Mesenteric fat pad (tissue), 1 donor: Measurements from ENCODE around the gene TMEM132D. TPM values are rescaled to one million over a fixed set of nuclear protein-coding genes. Genes with fewer than 3 reads are reported as not detected.

ENCODE experiments used
- DNase-seq: peaks from one replicate; pipeline ENCODE4 v3.0.0-alpha.2; 2020; ENCODE audit warnings: low spot score
- total RNA-seq: library from RNA; stranded (reverse); fragmentation: NEBNext Ultra II Directional; extraction: Animal tissue kit (Norgen Biotek cat#: 25700); gene quantifications from one replicate; pipeline ENCODE4 v1.2.1, GENCODE V29; 2021
- donor health status: DM: yes; HTN: yes; CAD: no.

TMEM132D gene
- total RNA-seq, 1 donor from 2014 or later: not detected

- no peak for DNase-seq
Measured at GRCh38 chr12:129372348-129372747, 531.5 kb downstream of the TMEM132D start.

- DNase-seq: no peak
Measured at GRCh38 chr12:129371268-129371667, 532.6 kb downstream of the TMEM132D start.

GRCh38 chr12:129366656-129367055 lies 537.2 kb downstream of the TMEM132D start:
- DNase-seq: no peak

GRCh38 chr12:129363041-129363440 lies 540.8 kb downstream of the TMEM132D start:
- no peak for DNase-seq

GRCh38 chr12:129357233-129357632 lies 546.6 kb downstream of the TMEM132D start:
- no peak for DNase-seq

- DNase-seq: no peak
Measured at GRCh38 chr12:129351481-129351880, 552.3 kb downstream of the TMEM132D start.

GRCh38 chr12:129339336-129339735 lies 564.5 kb downstream of the TMEM132D start:
- DNase-seq: no peak

- DNase-seq: no peak
Measured at GRCh38 chr12:129337413-129337812, 566.4 kb downstream of the TMEM132D start.

GRCh38 chr12:129335773-129336172 lies 568.1 kb downstream of the TMEM132D start:
- no peak for DNase-seq

GRCh38 chr12:129332286-129332685 lies 571.5 kb downstream of the TMEM132D start:
- no peak for DNase-seq

- no peak for DNase-seq
Measured at GRCh38 chr12:129331356-129332085, 572.3 kb downstream of the TMEM132D start.

GRCh38 chr12:129328235-129328634 lies 575.6 kb downstream of the TMEM132D start:
- DNase-seq: no peak

GRCh38 chr12:129325566-129325965 lies 578.3 kb downstream of the TMEM132D start:
- no peak for DNase-seq

GRCh38 chr12:129312048-129312447 lies 591.8 kb downstream of the TMEM132D start:
- no peak for DNase-seq

GRCh38 chr12:129310346-129310745 lies 593.5 kb downstream of the TMEM132D start:
- DNase-seq: no peak

- DNase-seq: no peak
Measured at GRCh38 chr12:129305851-129306250, 598.0 kb downstream of the TMEM132D start.

GRCh38 chr12:129304529-129304928 lies 599.3 kb downstream of the TMEM132D start:
- no peak for DNase-seq

GRCh38 chr12:129300011-129300410 lies 603.8 kb downstream of the TMEM132D start:
- DNase-seq: no peak

- DNase-seq: no peak
Measured at GRCh38 chr12:129298921-129299320, 604.9 kb downstream of the TMEM132D start.

- no peak for DNase-seq
Measured at GRCh38 chr12:129296671-129297070, 607.2 kb downstream of the TMEM132D start.

- DNase-seq: no peak
Measured at GRCh38 chr12:129294868-129295267, 609.0 kb downstream of the TMEM132D start.

GRCh38 chr12:129279771-129280170 lies 624.1 kb downstream of the TMEM132D start:
- DNase-seq: no peak

GRCh38 chr12:129276361-129277060 lies 627.3 kb downstream of the TMEM132D start:
- no peak for DNase-seq
